ENCODE measurements around the gene ACP5. TPM values are rescaled to one million over a fixed set of nuclear protein-coding genes. Genes with fewer than 3 reads are reported as not detected.
"Not testable (repeated sequence)": the region's sequence is repeated elsewhere in the genome, so short reads cannot be mapped to it uniquely, and the experiment has no call there.

The ACP5 gene
- polyA plus RNA-seq, 1 donor (not counting 4 experiments of a cell fraction or from before 2014, with no cell fraction given) = 15.0 TPM

DNA sequence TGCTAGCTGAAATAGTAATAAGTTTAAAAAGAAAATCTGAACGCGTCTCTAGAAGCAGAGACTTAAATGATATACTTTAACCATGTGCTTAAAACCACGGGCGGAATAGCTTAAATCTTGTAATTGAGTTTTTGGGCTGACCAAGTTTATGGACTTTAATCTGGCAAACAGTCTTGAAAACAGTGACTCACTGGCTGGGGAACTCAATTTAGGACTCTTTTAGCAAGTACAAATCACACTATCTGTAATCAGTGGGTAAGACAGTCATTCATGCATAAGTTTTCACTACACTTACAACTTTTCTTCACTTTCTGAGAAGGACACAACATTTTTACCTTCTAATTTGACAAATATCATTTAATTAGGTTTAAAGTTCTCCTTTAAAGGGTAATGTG lies 46.6 kb upstream of the ACP5 start:
- dilution Hi-C loops (cut with MboI; ENCODE audit: extremely low pct_ligation_motif_present, low sequenced_read_pairs) = no loop called here
- Histone ChIP-seq H3K4me3 (ENCODE audit: control insufficient read depth in 2 of 3, extremely low read depth in 1 of 3, insufficient read depth in 2 of 3, low read depth in 1 of 3, low read length in 3 of 3) (peak overlapping the region in 2 of 3 experiments; percentile 51 to 54), H3K4me1 (ENCODE audit: control insufficient read depth, extremely low read depth, insufficient read depth, low read length) (peaks cover 11% of the 10 kb centered on the region), H2AFZ (ENCODE audit: control insufficient read depth, low read length) (no peak overlapping the region), H3K9me1 (ENCODE audit: control insufficient read depth, extremely low read depth, insufficient read depth, low read length) (no peaks in the 10 kb centered on the region), H3K36me3 (ENCODE audit: control insufficient read depth in 2 of 2, extremely low read depth in 1 of 2, insufficient read depth in 2 of 2, low read length in 2 of 2) (peaks cover 4 to 6% of the 10 kb centered on the region in 2 experiments), H3K79me2 (ENCODE audit: control insufficient read depth, insufficient read depth, low read length) (no peaks in the 10 kb centered on the region), H3K9ac (ENCODE audit: control insufficient read depth, extremely low read depth, insufficient read depth, low read length) (no peak overlapping the region), H4K20me1 (ENCODE audit: control insufficient read depth, extremely low read depth, insufficient read depth, low read length) (no peaks in the 10 kb centered on the region), H3K27ac (ENCODE audit: control insufficient read depth, insufficient read depth, low read length) (no peak overlapping the region), H3K27me3 (ENCODE audit: control insufficient read depth, extremely low read depth, insufficient read depth, low read length) (no peaks in the 10 kb centered on the region), H3K9me3 (ENCODE audit: control insufficient read depth, low read depth, low read length) (no peaks in the 10 kb centered on the region), H3K4me2 (ENCODE audit: control insufficient read depth, extremely low read depth, insufficient read depth, low read depth, low read length) (peak overlapping the region; percentile 78)
- no peak for FAIRE-seq
- no peak for TF ChIP-seq EZH2 (IDR thresholded peaks at IDR 0.05; ENCODE audit: low read length)
- TF ChIP-seq, protein P1, sequence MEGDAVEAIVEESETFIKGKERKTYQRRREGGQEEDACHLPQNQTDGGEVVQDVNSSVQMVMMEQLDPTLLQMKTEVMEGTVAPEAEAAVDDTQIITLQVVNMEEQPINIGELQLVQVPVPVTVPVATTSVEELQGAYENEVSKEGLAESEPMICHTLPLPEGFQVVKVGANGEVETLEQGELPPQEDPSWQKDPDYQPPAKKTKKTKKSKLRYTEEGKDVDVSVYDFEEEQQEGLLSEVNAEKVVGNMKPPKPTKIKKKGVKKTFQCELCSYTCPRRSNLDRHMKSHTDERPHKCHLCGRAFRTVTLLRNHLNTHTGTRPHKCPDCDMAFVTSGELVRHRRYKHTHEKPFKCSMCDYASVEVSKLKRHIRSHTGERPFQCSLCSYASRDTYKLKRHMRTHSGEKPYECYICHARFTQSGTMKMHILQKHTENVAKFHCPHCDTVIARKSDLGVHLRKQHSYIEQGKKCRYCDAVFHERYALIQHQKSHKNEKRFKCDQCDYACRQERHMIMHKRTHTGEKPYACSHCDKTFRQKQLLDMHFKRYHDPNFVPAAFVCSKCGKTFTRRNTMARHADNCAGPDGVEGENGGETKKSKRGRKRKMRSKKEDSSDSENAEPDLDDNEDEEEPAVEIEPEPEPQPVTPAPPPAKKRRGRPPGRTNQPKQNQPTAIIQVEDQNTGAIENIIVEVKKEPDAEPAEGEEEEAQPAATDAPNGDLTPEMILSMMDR (optimal IDR thresholded peaks at IDR 0.05 in 1 of 3, IDR thresholded peaks at IDR 0.05 in 1 of 3, conservative IDR thresholded peaks at IDR 0.05 in 1 of 3; ENCODE audit: extremely low read depth in 1 of 3, insufficient read depth in 2 of 3, low read length in 3 of 3) = no peak
- no peak for DNase-seq (ENCODE audit: low read depth, low spot score)

DNA sequence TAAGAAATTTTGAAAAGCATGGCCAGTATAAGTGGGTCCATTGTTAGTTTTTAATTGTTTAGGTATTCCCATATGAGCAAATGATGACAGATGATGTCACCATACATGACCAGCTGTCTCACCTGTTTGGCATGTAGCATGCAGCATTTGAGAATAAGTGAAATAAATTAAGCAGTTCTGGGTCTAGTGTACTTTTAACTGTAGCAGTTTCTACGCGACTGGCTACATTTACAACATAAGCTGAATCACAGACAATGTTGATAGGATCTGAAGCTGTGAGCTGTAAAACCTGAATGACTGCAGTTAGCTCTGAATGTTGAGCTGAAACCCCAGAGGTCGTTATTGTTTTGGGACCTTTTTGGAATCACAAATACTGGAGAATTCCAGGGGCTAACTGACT lies 45.0 kb upstream of the ACP5 start:
- H3K27ac ChIP-seq (ENCODE audit: control insufficient read depth, insufficient read depth, low read length); H4K20me1 ChIP-seq (ENCODE audit: control insufficient read depth, extremely low read depth, insufficient read depth, low read length); H3K27me3 ChIP-seq (ENCODE audit: control insufficient read depth, extremely low read depth, insufficient read depth, low read length); H3K9ac ChIP-seq (ENCODE audit: control insufficient read depth, extremely low read depth, insufficient read depth, low read length); H3K4me2 ChIP-seq (ENCODE audit: control insufficient read depth, extremely low read depth, insufficient read depth, low read depth, low read length); H2AFZ ChIP-seq (ENCODE audit: control insufficient read depth, low read length); H3K4me3 ChIP-seq (ENCODE audit: control insufficient read depth in 2 of 3, extremely low read depth in 1 of 3, insufficient read depth in 2 of 3, low read depth in 1 of 3, low read length in 3 of 3); H3K9me1 ChIP-seq (ENCODE audit: control insufficient read depth, extremely low read depth, insufficient read depth, low read length); H3K79me2 ChIP-seq (ENCODE audit: control insufficient read depth, insufficient read depth, low read length); FAIRE-seq; DNase-seq (ENCODE audit: low read depth, low spot score); dilution Hi-C loops (cut with MboI; ENCODE audit: extremely low pct_ligation_motif_present, low sequenced_read_pairs): not testable (repeated sequence)
- peaks cover 11% of the 10 kb centered on the region for H3K4me1 ChIP-seq (ENCODE audit: control insufficient read depth, extremely low read depth, insufficient read depth, low read length)
- peaks cover 11 to 15% of the 10 kb centered on the region in 2 experiments for H3K36me3 ChIP-seq (ENCODE audit: control insufficient read depth in 2 of 2, extremely low read depth in 1 of 2, insufficient read depth in 2 of 2, low read length in 2 of 2)
- peaks cover 10% of the 10 kb centered on the region for H3K9me3 ChIP-seq (ENCODE audit: control insufficient read depth, low read depth, low read length)

DNA sequence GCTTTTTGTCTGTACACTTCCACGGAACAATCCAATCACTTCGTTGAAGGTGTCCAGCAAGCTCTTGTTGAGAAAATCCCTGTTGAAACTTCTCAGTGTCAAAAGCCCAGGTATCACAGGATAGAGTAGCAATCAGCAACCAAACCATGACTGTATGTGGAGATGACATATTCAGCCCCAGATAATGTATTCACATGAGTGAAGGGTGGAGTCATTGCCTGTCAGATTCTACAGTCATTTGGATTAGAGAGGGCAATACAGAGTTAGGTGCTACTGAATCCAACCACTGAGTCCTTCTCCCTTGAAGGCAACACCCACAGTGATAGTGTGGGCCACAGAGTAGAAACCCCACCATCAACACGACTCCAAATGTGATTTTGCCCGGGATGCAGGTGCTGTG lies 43.1 kb upstream of the ACP5 start:
- Histone ChIP-seq H3K27ac (ENCODE audit: control insufficient read depth, insufficient read depth, low read length) (no peak overlapping the region), H3K9ac (ENCODE audit: control insufficient read depth, extremely low read depth, insufficient read depth, low read length) (no peak overlapping the region), H2AFZ (ENCODE audit: control insufficient read depth, low read length) (no peak overlapping the region), H3K9me1 (ENCODE audit: control insufficient read depth, extremely low read depth, insufficient read depth, low read length) (no peaks in the 10 kb centered on the region), H3K36me3 (ENCODE audit: control insufficient read depth in 2 of 2, extremely low read depth in 1 of 2, insufficient read depth in 2 of 2, low read length in 2 of 2) (peaks cover 24 to 26% of the 10 kb centered on the region in 2 experiments), H3K9me3 (ENCODE audit: control insufficient read depth, low read depth, low read length) (peaks cover 21% of the 10 kb centered on the region), H3K79me2 (ENCODE audit: control insufficient read depth, insufficient read depth, low read length) (peaks cover 2% of the 10 kb centered on the region), H3K4me1 (ENCODE audit: control insufficient read depth, extremely low read depth, insufficient read depth, low read length) (peaks cover 11% of the 10 kb centered on the region), H3K4me3 (ENCODE audit: control insufficient read depth in 2 of 3, extremely low read depth in 1 of 3, insufficient read depth in 2 of 3, low read depth in 1 of 3, low read length in 3 of 3) (no peak overlapping the region), H3K27me3 (ENCODE audit: control insufficient read depth, extremely low read depth, insufficient read depth, low read length) (no peaks in the 10 kb centered on the region), H4K20me1 (ENCODE audit: control insufficient read depth, extremely low read depth, insufficient read depth, low read length) (no peaks in the 10 kb centered on the region), H3K4me2 (ENCODE audit: control insufficient read depth, extremely low read depth, insufficient read depth, low read depth, low read length) (no peak overlapping the region)
- TF ChIP-seq, protein P1 (optimal IDR thresholded peaks at IDR 0.05 in 1 of 3, IDR thresholded peaks at IDR 0.05 in 1 of 3, conservative IDR thresholded peaks at IDR 0.05 in 1 of 3; ENCODE audit: extremely low read depth in 1 of 3, insufficient read depth in 2 of 3, low read length in 3 of 3) = no peak
- TF ChIP-seq EZH2 (IDR thresholded peaks at IDR 0.05; ENCODE audit: low read length) = no peak
- FAIRE-seq (no peak), DNase-seq (ENCODE audit: low read depth, low spot score) (no peak)
- dilution Hi-C loops (cut with MboI; ENCODE audit: extremely low pct_ligation_motif_present, low sequenced_read_pairs) = no loop called here

All from keratinocyte (primary cell).